GM19099 (cell line): ENCODE data around the gene TMEM163.

ENCODE experiments used
- POLR2A ChIP-seq: IDR thresholded peaks from 3 replicates; pipeline ENCODE4 v1.6.1; 2011; ENCODE audit warnings: low read depth; ENCODE audit not compliant: insufficient read length; ENCODE audit errors: extremely low read depth

Gene TMEM163

GRCh38 chr2:134712736-134713135 lies 6.1 kb downstream of the TMEM163 start:
- no peak for TF ChIP-seq POLR2A

GRCh38 chr2:134712299-134712698 lies 6.5 kb downstream of the TMEM163 start:
- no peak for TF ChIP-seq POLR2A

GRCh38 chr2:134711692-134712091 lies 7.1 kb downstream of the TMEM163 start:
- TF ChIP-seq POLR2A: no peak

- no peak for TF ChIP-seq POLR2A
Measured at GRCh38 chr2:134707330-134707676, 11.5 kb downstream of the TMEM163 start.

- TF ChIP-seq POLR2A: no peak
Measured at GRCh38 chr2:134706587-134707329, 12.0 kb downstream of the TMEM163 start.

GRCh38 chr2:134705861-134706586 lies 12.8 kb downstream of the TMEM163 start:
- TF ChIP-seq POLR2A: no peak

- TF ChIP-seq POLR2A: no peak
Measured at GRCh38 chr2:134704173-134704572, 14.6 kb downstream of the TMEM163 start.

GRCh38 chr2:134703426-134703825 lies 15.4 kb downstream of the TMEM163 start:
- TF ChIP-seq POLR2A: no peak

- no peak for TF ChIP-seq POLR2A
Measured at GRCh38 chr2:134700730-134701129, 18.1 kb downstream of the TMEM163 start.

GRCh38 chr2:134694411-134694810 lies 24.4 kb downstream of the TMEM163 start:
- TF ChIP-seq POLR2A: no peak

- no peak for TF ChIP-seq POLR2A
Measured at GRCh38 chr2:134693359-134694330, 25.2 kb downstream of the TMEM163 start.

- TF ChIP-seq POLR2A: no peak
Measured at GRCh38 chr2:134692499-134692898, 26.3 kb downstream of the TMEM163 start.

- no peak for TF ChIP-seq POLR2A
Measured at GRCh38 chr2:134690629-134691215, 28.1 kb downstream of the TMEM163 start.

GRCh38 chr2:134689315-134689714 lies 29.5 kb downstream of the TMEM163 start:
- TF ChIP-seq POLR2A: no peak

- no peak for TF ChIP-seq POLR2A
Measured at GRCh38 chr2:134685967-134686366, 32.8 kb downstream of the TMEM163 start.

GRCh38 chr2:134683561-134684112 lies 35.2 kb downstream of the TMEM163 start:
- no peak for TF ChIP-seq POLR2A
